RWPE1 (cell line): ENCODE data around the gene PTPRN2.

Source experiments
- CTCF ChIA-PET: fragments of 350-600 bp; sonication (Branson Sonifier 250); formaldehyde crosslinking; extraction: SDS; loops from one replicate; lab custom pipeline; 2021; lab: Yijun Ruan, JAX
- POLR2A ChIA-PET: fragments of 400-600 bp; formaldehyde crosslinking; extraction: SDS; loops from one replicate; lab custom pipeline; 2020; ENCODE audit warnings: antibody characterized with exemption; ENCODE audit not compliant: low non-redundant PET; lab: Yijun Ruan, JAX
- DNase-seq: peaks from one replicate; pipeline ENCODE4 v3.0.0; 2012; ENCODE audit warnings: low spot score
- H3K27ac ChIP-seq: fragments of 450-650 bp; 2 replicates; pipeline ENCODE4 v1.5.1; 2017
- CTCF ChIP-seq: fragments of 450-650 bp; conservative IDR thresholded peaks from 2 replicates; pipeline ENCODE4 v1.5.1; 2017; ENCODE audit warnings: low read depth, mild to moderate bottlenecking

The PTPRN2 gene

GRCh38 chr7:157627646-157628045, 960.0 kb downstream of the PTPRN2 start:
- no peak for TF ChIP-seq CTCF
- POLR2A ChIA-PET: no interaction called here
- DNase-seq: no peak
- CTCF ChIA-PET: no interaction called here
- no peak overlapping the region for H3K27ac ChIP-seq

- TF ChIP-seq CTCF: no peak
- no peak for DNase-seq
- no peak overlapping the region for H3K27ac ChIP-seq
- CTCF ChIA-PET: no interaction called here
- POLR2A ChIA-PET: no interaction called here
Measured at GRCh38 chr7:157627033-157627432, 960.6 kb downstream of the PTPRN2 start.

- ChIA-PET CTCF (no interaction called here), POLR2A (no interaction called here)
- no peak for TF ChIP-seq CTCF
- H3K27ac ChIP-seq: no peak overlapping the region
- DNase-seq: no peak
Measured at GRCh38 chr7:157625973-157626742, 961.5 kb downstream of the PTPRN2 start.

- no peak overlapping the region for H3K27ac ChIP-seq
- no peak for TF ChIP-seq CTCF
- no peak for DNase-seq
- ChIA-PET POLR2A (no interaction called here), CTCF (interaction anchor here (0.6 kb wide), 1 partner anchor 245 kb away, joined by 4 read pairs; no protein-coding TSS in a partner anchor)
Measured at GRCh38 chr7:157623556-157623955, 964.1 kb downstream of the PTPRN2 start.

- no peak for TF ChIP-seq CTCF
- POLR2A ChIA-PET: no interaction called here
- H3K27ac ChIP-seq: no peak overlapping the region
- CTCF ChIA-PET: no interaction called here
- DNase-seq: no peak
Measured at GRCh38 chr7:157622408-157623205, 965.0 kb downstream of the PTPRN2 start.

- TF ChIP-seq CTCF: no peak
- ChIA-PET POLR2A (no interaction called here), CTCF (no interaction called here)
- no peak for DNase-seq
- no peak overlapping the region for H3K27ac ChIP-seq
Measured at GRCh38 chr7:157622000-157622399, 965.6 kb downstream of the PTPRN2 start.
